ENCODE measurements around the gene STUM. TPM values are rescaled to one million over a fixed set of nuclear protein-coding genes. Genes with fewer than 3 reads are reported as not detected.

STUM gene
- total RNA-seq, 1 donor from 2014 or later: 0.08 TPM

- peak overlapping the region; percentile 39 for H3K27ac Mint-ChIP-seq (ENCODE audit: unreplicated experiment)
- H3K4me3 Mint-ChIP-seq (ENCODE audit: unreplicated experiment): peak overlapping the region; percentile 32
- peaks cover 14% of the 10 kb centered on the region for H3K4me1 Mint-ChIP-seq (ENCODE audit: unreplicated experiment)
- H3K36me3 Mint-ChIP-seq (ENCODE audit: low read depth, unreplicated experiment): peaks cover 37% of the 10 kb centered on the region
- H3K9me3 Mint-ChIP-seq (ENCODE audit: unreplicated experiment): no peaks in the 10 kb centered on the region
- no peak for TF ChIP-seq CTCF (IDR thresholded peaks at IDR 0.05; ENCODE audit: unreplicated experiment)
- H3K27me3 Mint-ChIP-seq (ENCODE audit: unreplicated experiment): peaks cover 22% of the 10 kb centered on the region
- DNase-seq (ENCODE audit: low spot score): no peak
Measured at GRCh38 chr1:226627924-226628611, 79.5 kb downstream of the STUM start.

GRCh38 chr1:226628612-226629155, 80.1 kb downstream of the STUM start:
- Mint-ChIP-seq H3K27me3 (ENCODE audit: unreplicated experiment) (peaks cover 26% of the 10 kb centered on the region), H3K27ac (ENCODE audit: unreplicated experiment) (peak overlapping the region; percentile 42), H3K4me3 (ENCODE audit: unreplicated experiment) (no peak overlapping the region), H3K9me3 (ENCODE audit: unreplicated experiment) (no peaks in the 10 kb centered on the region), H3K4me1 (ENCODE audit: unreplicated experiment) (peaks cover 16% of the 10 kb centered on the region), H3K36me3 (ENCODE audit: low read depth, unreplicated experiment) (peaks cover 41% of the 10 kb centered on the region)
- TF ChIP-seq CTCF (IDR thresholded peaks at IDR 0.05; ENCODE audit: unreplicated experiment): no peak
- no peak for DNase-seq (ENCODE audit: low spot score)

- Mint-ChIP-seq H3K4me1 (ENCODE audit: unreplicated experiment) (peaks cover 18% of the 10 kb centered on the region), H3K4me3 (ENCODE audit: unreplicated experiment) (no peak overlapping the region), H3K27ac (ENCODE audit: unreplicated experiment) (no peak overlapping the region), H3K9me3 (ENCODE audit: unreplicated experiment) (no peaks in the 10 kb centered on the region), H3K27me3 (ENCODE audit: unreplicated experiment) (peaks cover 26% of the 10 kb centered on the region), H3K36me3 (ENCODE audit: low read depth, unreplicated experiment) (peaks cover 43% of the 10 kb centered on the region)
- no peak for TF ChIP-seq CTCF (IDR thresholded peaks at IDR 0.05; ENCODE audit: unreplicated experiment)
- no peak for DNase-seq (ENCODE audit: low spot score)
Measured at GRCh38 chr1:226629210-226629895, 80.8 kb downstream of the STUM start.

GRCh38 chr1:226629896-226630550, 81.5 kb downstream of the STUM start:
- no peak for DNase-seq (ENCODE audit: low spot score)
- Mint-ChIP-seq H3K9me3 (ENCODE audit: unreplicated experiment) (no peaks in the 10 kb centered on the region), H3K4me3 (ENCODE audit: unreplicated experiment) (no peak overlapping the region), H3K27ac (ENCODE audit: unreplicated experiment) (no peak overlapping the region), H3K36me3 (ENCODE audit: low read depth, unreplicated experiment) (peaks cover 46% of the 10 kb centered on the region), H3K4me1 (ENCODE audit: unreplicated experiment) (peaks cover 20% of the 10 kb centered on the region), H3K27me3 (ENCODE audit: unreplicated experiment) (peaks cover 26% of the 10 kb centered on the region)
- TF ChIP-seq CTCF (IDR thresholded peaks at IDR 0.05; ENCODE audit: unreplicated experiment): no peak

Measured in endothelial cell (in vitro differentiated cells).